K562 (cell line): ENCODE measurements around the gene KCTD1.

Experiments
- ATF1 ChIP-seq, 2 experiments: fragments of 450-650 bp in 1 of 2; IDR thresholded peaks; 2 replicates each; pipeline ENCODE4 v1.6.1; 2016; ENCODE audit warnings: missing compliant biosample characterization in 1 of 2, missing genetic modification characterization in 1 of 2
- CTCF ChIP-seq, 3 experiments: IDR thresholded peaks in 2 of 3; conservative IDR thresholded peaks in 1 of 3; 2 replicates each; pipeline ENCODE4 v1.5.1; 2011 to 2012; ENCODE audit warnings: low read length in 3 of 3, mild to moderate bottlenecking in 3 of 3, control low read depth in 2 of 3, improper control_type of control experiment in 1 of 3, inconsistent platforms in 1 of 3, low read depth in 1 of 3, mixed read lengths in 1 of 3, moderate library complexity in 1 of 3; ENCODE audit not compliant: insufficient read depth in 2 of 3
- HEY1 ChIP-seq: fragments of 250-450 bp; sonication (Bioruptor Pico); IDR thresholded peaks from 2 replicates; pipeline ENCODE4 v1.5.0; 2020; ENCODE audit warnings: mild to moderate bottlenecking, moderate library complexity, borderline replicate concordance
- MXI1 ChIP-seq: IDR thresholded peaks from 2 replicates; pipeline ENCODE4 v1.6.1; 2011; ENCODE audit warnings: low read depth, mild to moderate bottlenecking, improper control_type of control experiment, low read length
- NFIC ChIP-seq: fragments of 450-650 bp; IDR thresholded peaks from 2 replicates; pipeline ENCODE4 v1.6.1; 2017; ENCODE audit warnings: mild to moderate bottlenecking, inconsistent platforms
- NR2F6 ChIP-seq: fragments of 450-650 bp; formaldehyde crosslinking; IDR thresholded peaks from 2 replicates; pipeline ENCODE4 v1.4.0; 2020; ENCODE audit warnings: mild to moderate bottlenecking
- PHF21A ChIP-seq: fragments of 450-650 bp; IDR thresholded peaks from 2 replicates; pipeline ENCODE4 v1.6.1; 2017; ENCODE audit warnings: low read depth, borderline replicate concordance
- POLR2A ChIP-seq: fragments of 450-650 bp; conservative IDR thresholded peaks from 2 replicates; pipeline ENCODE4 v1.6.1; 2016
- RBM17 ChIP-seq: fragments of 200-400 bp; formaldehyde crosslinking; IDR thresholded peaks from 2 replicates; pipeline ENCODE4 v1.6.1; 2017; ENCODE audit warnings: low read depth, mild to moderate bottlenecking, low read length, borderline replicate concordance
- RNF2 ChIP-seq: sonication (generic); IDR thresholded peaks from 2 replicates; pipeline ENCODE4 v1.6.1; 2016
- TBP ChIP-seq: optimal IDR thresholded peaks from 2 replicates; pipeline ENCODE3; 2011; ENCODE audit warnings: low read depth, low read length, improper control_type of control experiment
- TF ChIP-seq, protein P1 (sequence below), 2 experiments: fragments of 450-650 bp in 1 of 2; sonication (generic) in 1 of 2; formaldehyde crosslinking; conservative IDR thresholded peaks; 2 replicates each; pipeline versions ENCODE4 v1.4.0 to v1.8.1; 2020 to 2022; ENCODE audit warnings: mild to moderate bottlenecking in 1 of 2, missing genetic modification reagents in 1 of 2

DNA sequence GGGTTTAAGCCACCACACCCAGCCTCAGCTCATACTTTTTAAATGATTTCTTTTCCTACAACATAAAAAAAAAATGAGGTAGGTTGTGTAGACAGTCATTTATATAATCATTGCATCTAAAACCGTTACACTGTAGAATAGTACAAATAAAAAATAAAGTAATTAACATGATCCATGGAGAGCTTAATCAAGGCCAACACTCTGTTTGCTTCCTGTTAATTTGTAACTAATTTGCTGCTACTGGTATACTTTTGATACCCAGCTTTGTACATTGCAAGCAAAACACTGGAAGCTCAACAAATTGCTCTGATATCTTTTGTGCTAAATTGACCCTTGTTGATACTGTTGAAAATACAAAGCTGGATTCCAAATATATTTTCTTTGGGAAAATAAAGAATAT is 20.2 kb upstream of the KCTD1 start:
- TF ChIP-seq ATF1 (CRISPR knock-in tag; IDR thresholded peaks at IDR 0.05) (no peak), ATF1 (tag; IDR thresholded peaks at IDR 0.05) (no peak), HEY1 (CRISPR knock-in tag) (no peak), NR2F6 (CRISPR knock-in tag) (no peak), POLR2A (no peak), PHF21A (no peak), CTCF (IDR thresholded peaks at IDR 0.05 in 2 of 3, conservative IDR thresholded peaks at IDR 0.05 in 1 of 3; ENCODE audit: insufficient read depth in 2 of 3, low read depth in 1 of 3, low read length in 3 of 3) (no peak), NFIC (no peak), TBP (no peak), RBM17 (no peak), RNF2 (no peak), MXI1 (no peak)
- TF ChIP-seq, protein P1, sequence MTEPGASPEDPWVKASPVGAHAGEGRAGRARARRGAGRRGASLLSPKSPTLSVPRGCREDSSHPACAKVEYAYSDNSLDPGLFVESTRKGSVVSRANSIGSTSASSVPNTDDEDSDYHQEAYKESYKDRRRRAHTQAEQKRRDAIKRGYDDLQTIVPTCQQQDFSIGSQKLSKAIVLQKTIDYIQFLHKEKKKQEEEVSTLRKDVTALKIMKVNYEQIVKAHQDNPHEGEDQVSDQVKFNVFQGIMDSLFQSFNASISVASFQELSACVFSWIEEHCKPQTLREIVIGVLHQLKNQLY (CRISPR knock-in tag; conservative IDR thresholded peaks at IDR 0.05), result no peak
